DOHH2 (cell line): ENCODE measurements around the gene CHCHD3.

Experiments used
- H3F3A ChIP-seq: fragments of 200-600 bp; sonication (generic), shearing (Covaris generic); 2 replicates; pipeline ENCODE4 v1.6.0; 2016; ENCODE audit warnings: antibody characterized with exemption, mild to moderate bottlenecking; ENCODE audit not compliant: control insufficient read depth, insufficient read depth
- H3K27ac ChIP-seq: fragments of 200-600 bp; sonication (generic); 2 replicates; pipeline ENCODE4 v1.5.1; 2014; ENCODE audit warnings: low read depth, mild to moderate bottlenecking, low read length, moderate library complexity
- H3K27me3 ChIP-seq: fragments of 200-600 bp; sonication (generic); 2 replicates; pipeline ENCODE4 v1.6.1; 2014; ENCODE audit warnings: mild to moderate bottlenecking, low read length, mixed read lengths; ENCODE audit not compliant: control insufficient read depth
- H3K36me3 ChIP-seq: fragments of 200-600 bp; sonication (generic); 2 replicates; pipeline ENCODE4 v1.6.1; 2014; ENCODE audit warnings: mild to moderate bottlenecking, low read length, moderate library complexity, mixed read lengths; ENCODE audit not compliant: control insufficient read depth
- H3K4me1 ChIP-seq: fragments of 200-600 bp; sonication (generic); 2 replicates; pipeline ENCODE4 v1.6.1; 2014; ENCODE audit warnings: mild to moderate bottlenecking, low read length, mixed read lengths; ENCODE audit not compliant: control insufficient read depth
- H3K4me2 ChIP-seq: fragments of 200-600 bp; sonication (generic); 2 replicates; pipeline ENCODE4 v1.6.0; 2014; ENCODE audit warnings: mild to moderate bottlenecking, low read length, moderate library complexity
- H3K4me3 ChIP-seq: fragments of 200-600 bp; sonication (generic); 2 replicates; pipeline ENCODE4 v1.5.1; 2014; ENCODE audit warnings: mild to moderate bottlenecking, low read length, mixed read lengths
- H3K79me2 ChIP-seq: fragments of 200-600 bp; sonication (generic); 2 replicates; pipeline ENCODE4 v1.6.1; 2014; ENCODE audit warnings: mild to moderate bottlenecking, low read length, mixed read lengths; ENCODE audit not compliant: control insufficient read depth
- H3K9me2 ChIP-seq: fragments of 200-600 bp; sonication (generic); replicated peaks from 2 replicates; pipeline ENCODE4 v1.6.1; 2014; ENCODE audit warnings: mild to moderate bottlenecking, low read length, mixed read lengths; ENCODE audit not compliant: control insufficient read depth
- H3K9me3 ChIP-seq: fragments of 200-600 bp; sonication (generic); 2 replicates; pipeline ENCODE4 v1.6.1; 2014; ENCODE audit warnings: antibody characterized with exemption, low read length, mixed read lengths; ENCODE audit not compliant: control insufficient read depth, insufficient read depth
- H4K20me1 ChIP-seq: fragments of 200-600 bp; sonication (generic); 2 replicates; pipeline ENCODE4 v1.6.0; 2014; ENCODE audit warnings: low read depth, mild to moderate bottlenecking, antibody characterized with exemption, low read length, moderate library complexity; ENCODE audit not compliant: control insufficient read depth, insufficient read depth
- CTCF ChIP-seq: fragments of 200-600 bp; sonication (generic); IDR thresholded peaks from one replicate; pipeline ENCODE4 v1.5.1; 2014; ENCODE audit warnings: antibody characterized with exemption, mild to moderate bottlenecking, low read depth, low read length; ENCODE audit not compliant: poor library complexity, severe bottlenecking
- EZH2phosphoT487 ChIP-seq: fragments of 200-600 bp; sonication (generic); IDR thresholded peaks from 2 replicates; pipeline ENCODE4 v1.6.1; 2017; ENCODE audit warnings: borderline replicate concordance, mild to moderate bottlenecking, antibody characterized with exemption, low read length, moderate library complexity, mixed read lengths

Gene CHCHD3

GRCh38 chr7:132857031-132857430 is 224.9 kb downstream of the CHCHD3 start:
- Histone ChIP-seq H3K4me3 (no peak overlapping the region), H3K27me3 (no peaks in the 10 kb centered on the region), H3F3A (no peaks in the 10 kb centered on the region), H3K9me3 (no peaks in the 10 kb centered on the region), H3K9me2 (no peaks in the 10 kb centered on the region), H4K20me1 (no peaks in the 10 kb centered on the region), H3K4me2 (no peak overlapping the region), H3K27ac (no peak overlapping the region), H3K79me2 (no peaks in the 10 kb centered on the region), H3K36me3 (no peaks in the 10 kb centered on the region), H3K4me1 (no peaks in the 10 kb centered on the region)
- TF ChIP-seq EZH2phosphoT487: no peak
- TF ChIP-seq CTCF: no peak

- no peaks in the 10 kb centered on the region for H3K9me2 ChIP-seq
- H3K36me3 ChIP-seq: no peaks in the 10 kb centered on the region
- H3K4me2 ChIP-seq: no peak overlapping the region
- no peaks in the 10 kb centered on the region for H3K9me3 ChIP-seq
- H3F3A ChIP-seq: no peaks in the 10 kb centered on the region
- no peak overlapping the region for H3K4me3 ChIP-seq
- no peaks in the 10 kb centered on the region for H3K79me2 ChIP-seq
- TF ChIP-seq EZH2phosphoT487 (no peak), CTCF (no peak)
- no peak overlapping the region for H3K27ac ChIP-seq
- H4K20me1 ChIP-seq: no peaks in the 10 kb centered on the region
- no peaks in the 10 kb centered on the region for H3K4me1 ChIP-seq
- no peaks in the 10 kb centered on the region for H3K27me3 ChIP-seq
These were observed 225.5 kb downstream of the CHCHD3 start for GRCh38 chr7:132856416-132856815.

GRCh38 chr7:132855901-132856300 is 226.0 kb downstream of the CHCHD3 start:
- Histone ChIP-seq H3K27ac (no peak overlapping the region), H3K79me2 (no peaks in the 10 kb centered on the region), H3F3A (no peaks in the 10 kb centered on the region), H3K4me3 (no peak overlapping the region), H3K9me3 (no peaks in the 10 kb centered on the region), H3K4me1 (no peaks in the 10 kb centered on the region), H4K20me1 (no peaks in the 10 kb centered on the region), H3K9me2 (no peaks in the 10 kb centered on the region), H3K27me3 (no peaks in the 10 kb centered on the region), H3K36me3 (no peaks in the 10 kb centered on the region), H3K4me2 (no peak overlapping the region)
- no peak for TF ChIP-seq EZH2phosphoT487
- no peak for TF ChIP-seq CTCF

GRCh38 chr7:132854238-132854637 is 227.7 kb downstream of the CHCHD3 start:
- Histone ChIP-seq H3K27ac (no peak overlapping the region), H3K36me3 (no peaks in the 10 kb centered on the region), H4K20me1 (no peaks in the 10 kb centered on the region), H3F3A (no peaks in the 10 kb centered on the region), H3K27me3 (no peaks in the 10 kb centered on the region), H3K9me2 (no peaks in the 10 kb centered on the region), H3K4me3 (no peak overlapping the region), H3K79me2 (no peaks in the 10 kb centered on the region), H3K4me1 (no peaks in the 10 kb centered on the region), H3K4me2 (no peak overlapping the region), H3K9me3 (no peaks in the 10 kb centered on the region)
- TF ChIP-seq EZH2phosphoT487 (no peak), CTCF (no peak)
